Osteoblast (primary cell): ENCODE data around the gene CHAD. TPM values are rescaled to one million over a fixed set of nuclear protein-coding genes. Genes with fewer than 3 reads are reported as not detected.

Source experiments
- DNase-seq: peaks from one replicate; pipeline ENCODE4 v3.0.0; 2011; ENCODE audit warnings: low spot score, mixed read lengths; ENCODE audit not compliant: insufficient read length; ENCODE audit errors: missing footprints
- H2AFZ ChIP-seq: 2 replicates; pipeline ENCODE4 v1.6.0; 2011; ENCODE audit warnings: mild to moderate bottlenecking, low read length
- H3K27ac ChIP-seq: 2 replicates; pipeline ENCODE4 v1.5.1; 2011; ENCODE audit warnings: mild to moderate bottlenecking, low read depth, low read length, moderate library complexity
- H3K27me3 ChIP-seq: 2 replicates; pipeline ENCODE4 v1.6.0; 2012; ENCODE audit warnings: mild to moderate bottlenecking, control low read depth, inconsistent platforms, low read length, moderate library complexity; ENCODE audit not compliant: insufficient read depth
- H3K36me3 ChIP-seq: 2 replicates; pipeline ENCODE4 v1.5.1; 2011; ENCODE audit warnings: mild to moderate bottlenecking, low read length, control low read depth, moderate library complexity; ENCODE audit not compliant: insufficient read depth
- H3K4me1 ChIP-seq: 2 replicates; pipeline ENCODE4 v1.5.1; 2011; ENCODE audit warnings: mild to moderate bottlenecking, low read length, control low read depth, moderate library complexity; ENCODE audit not compliant: insufficient read depth
- H3K4me2 ChIP-seq: 2 replicates; pipeline ENCODE4 v1.6.0; 2011; ENCODE audit warnings: mild to moderate bottlenecking, low read length; ENCODE audit not compliant: insufficient read depth
- H3K4me3 ChIP-seq: fragments of 200-600 bp; sonication (generic); 3 replicates; pipeline ENCODE4 v1.5.1; 2012; ENCODE audit warnings: mild to moderate bottlenecking, low read length, inconsistent platforms; ENCODE audit not compliant: insufficient read depth
- H3K79me2 ChIP-seq: 2 replicates; pipeline ENCODE4 v1.6.0; 2012; ENCODE audit warnings: mild to moderate bottlenecking, low read length, control low read depth, inconsistent platforms; ENCODE audit not compliant: insufficient read depth
- H3K9me3 ChIP-seq: 2 replicates; pipeline ENCODE4 v1.5.1; 2011; ENCODE audit warnings: low read depth, low read length, control low read depth
- H4K20me1 ChIP-seq: 2 replicates; pipeline ENCODE4 v1.6.0; 2012; ENCODE audit warnings: mild to moderate bottlenecking, low read length, control low read depth; ENCODE audit not compliant: insufficient read depth
- CTCF ChIP-seq: IDR thresholded peaks from 2 replicates; pipeline ENCODE4 v1.5.1; 2011; ENCODE audit warnings: mild to moderate bottlenecking, low read depth, low read length, moderate library complexity; ENCODE audit errors: extremely low read depth
- total RNA-seq: library from RNA; depleted of rRNA; stranded (reverse); fragments of >200 nt; gene quantifications from 2 replicates; pipeline ENCODE4 v1.2.3, GENCODE V29; 2012

CHAD gene
- total RNA-seq, 1 donor = not detected

DNA sequence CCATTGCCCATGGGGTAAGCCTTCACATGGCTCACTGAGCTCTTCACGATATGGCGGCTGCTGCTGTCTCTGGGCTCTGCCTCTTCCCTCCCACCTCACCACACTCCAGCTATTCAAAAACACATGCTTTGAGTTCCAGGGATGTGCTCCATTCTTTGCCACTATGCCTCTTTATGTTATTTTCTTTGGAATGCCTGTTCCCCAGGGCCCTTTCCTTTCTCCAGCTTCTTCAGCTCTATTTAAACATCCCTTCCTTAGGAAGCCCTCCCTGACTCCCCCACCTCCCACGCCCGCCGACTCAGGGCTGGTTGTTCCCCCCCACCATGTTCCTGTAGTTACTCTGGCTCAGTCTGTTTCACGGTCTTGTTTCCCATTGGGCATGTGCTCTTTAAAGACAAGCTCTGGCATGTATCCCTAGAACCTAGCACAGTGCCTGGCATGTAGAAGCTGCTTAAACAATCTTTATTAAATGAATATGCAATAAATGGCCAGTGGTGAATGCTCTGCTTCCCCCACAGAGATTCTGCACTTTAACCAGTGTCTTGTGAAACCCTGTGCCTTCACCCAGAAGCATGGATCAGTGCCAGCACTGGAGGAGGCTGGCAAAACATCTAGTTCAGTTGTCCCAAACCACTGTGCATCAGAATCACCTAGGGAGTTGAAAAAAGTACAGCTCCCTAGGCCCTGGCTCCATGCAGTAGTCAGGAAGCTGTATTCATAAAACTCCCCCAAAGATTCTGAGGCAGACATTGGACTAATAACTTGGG lies 46.4 kb upstream of the CHAD start:
- TF ChIP-seq CTCF = no peak
- no peaks in the 10 kb centered on the region for H3K36me3 ChIP-seq
- no peak overlapping the region for H3K27ac ChIP-seq
- no peaks in the 10 kb centered on the region for H3K9me3 ChIP-seq
- H3K79me2 ChIP-seq = no peaks in the 10 kb centered on the region
- peaks cover 24% of the 10 kb centered on the region for H3K4me1 ChIP-seq
- no peak overlapping the region for H3K4me3 ChIP-seq
- no peaks in the 10 kb centered on the region for H3K27me3 ChIP-seq
- peak overlapping the region; percentile 43 for H3K4me2 ChIP-seq
- DNase-seq = peak; percentile 83
- no peaks in the 10 kb centered on the region for H4K20me1 ChIP-seq
- peak overlapping the region; percentile 60 for H2AFZ ChIP-seq

DNA sequence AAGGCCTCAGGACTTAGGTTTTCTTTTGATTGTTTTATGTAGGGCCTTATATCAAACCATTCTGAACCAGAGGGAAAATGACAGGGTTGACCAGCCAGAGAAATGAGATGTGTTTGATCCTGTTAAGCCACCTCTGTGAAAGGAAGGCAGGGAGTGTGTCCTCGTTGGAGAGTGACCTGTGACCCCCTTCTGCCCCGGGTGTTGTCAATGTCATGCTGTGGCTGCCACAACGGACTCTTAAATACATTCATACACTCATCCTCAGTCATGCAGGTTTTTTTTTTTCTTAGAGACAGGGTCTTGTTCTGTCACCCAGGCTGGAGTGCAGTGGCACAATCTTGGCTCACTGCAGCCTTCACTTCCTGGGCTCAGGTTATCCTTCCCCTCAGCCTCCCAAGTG lies 45.7 kb upstream of the CHAD start:
- Histone ChIP-seq H3K9me3 (no peaks in the 10 kb centered on the region), H3K27ac (no peak overlapping the region), H3K79me2 (no peaks in the 10 kb centered on the region), H3K4me2 (no peak overlapping the region), H4K20me1 (no peaks in the 10 kb centered on the region), H3K4me3 (no peak overlapping the region), H2AFZ (peak overlapping the region; percentile 60), H3K36me3 (no peaks in the 10 kb centered on the region), H3K4me1 (peaks cover 24% of the 10 kb centered on the region), H3K27me3 (no peaks in the 10 kb centered on the region)
- no peak for TF ChIP-seq CTCF
- peak; percentile 15 for DNase-seq

DNA sequence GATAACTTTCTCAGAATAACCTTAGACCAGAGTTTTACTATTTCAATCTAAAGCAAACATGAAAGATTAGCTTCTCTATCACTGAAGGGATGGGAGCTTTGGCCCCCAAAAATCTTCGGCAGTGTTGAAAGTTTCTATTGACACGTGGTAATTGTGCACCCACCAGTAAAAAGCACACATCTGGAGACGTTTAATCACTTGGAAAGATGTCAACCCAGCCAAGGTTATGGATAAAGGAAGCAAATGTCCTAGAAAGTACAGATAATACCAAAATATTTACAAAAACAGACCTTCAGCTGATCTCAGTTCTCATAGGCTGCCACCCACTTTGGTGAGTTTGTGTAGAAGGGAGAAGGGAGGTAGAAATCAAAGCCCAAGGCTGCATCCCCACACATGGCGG lies 44.8 kb upstream of the CHAD start:
- Histone ChIP-seq H3K4me1 (peaks cover 31% of the 10 kb centered on the region), H3K36me3 (no peaks in the 10 kb centered on the region), H3K4me3 (no peak overlapping the region), H3K27me3 (no peaks in the 10 kb centered on the region), H4K20me1 (no peaks in the 10 kb centered on the region), H3K9me3 (no peaks in the 10 kb centered on the region), H3K27ac (no peak overlapping the region), H2AFZ (no peak overlapping the region), H3K4me2 (no peak overlapping the region), H3K79me2 (no peaks in the 10 kb centered on the region)
- peak; percentile 35 for DNase-seq
- TF ChIP-seq CTCF = no peak

DNA sequence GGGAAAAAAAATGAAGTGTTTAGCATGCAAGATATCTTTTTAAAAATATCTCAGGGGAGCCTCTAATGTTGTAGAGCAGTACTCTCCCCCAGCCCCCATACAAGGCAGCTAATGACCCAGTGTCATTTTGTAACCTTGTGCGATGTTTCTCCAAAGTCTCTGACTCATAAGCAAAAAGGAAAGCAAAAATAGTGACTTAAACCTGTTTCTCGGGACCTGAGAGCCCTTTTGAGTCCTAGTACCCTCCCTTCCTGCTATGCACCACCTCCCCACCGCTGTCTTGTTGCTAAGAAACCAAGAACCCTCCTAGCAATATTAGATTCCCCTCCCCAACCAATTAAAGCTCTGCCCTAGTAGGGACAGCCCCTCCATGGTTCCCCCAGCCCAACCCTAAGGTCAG lies 42.4 kb upstream of the CHAD start:
- TF ChIP-seq CTCF = no peak
- H4K20me1 ChIP-seq = no peaks in the 10 kb centered on the region
- no peaks in the 10 kb centered on the region for H3K27me3 ChIP-seq
- no peak overlapping the region for H3K27ac ChIP-seq
- peak overlapping the region; percentile 9 for H3K4me3 ChIP-seq
- H3K36me3 ChIP-seq = no peaks in the 10 kb centered on the region
- peak overlapping the region; percentile 49 for H3K4me2 ChIP-seq
- peak; percentile 78 for DNase-seq
- H3K9me3 ChIP-seq = no peaks in the 10 kb centered on the region
- no peaks in the 10 kb centered on the region for H3K79me2 ChIP-seq
- H2AFZ ChIP-seq = no peak overlapping the region
- H3K4me1 ChIP-seq = peaks cover 31% of the 10 kb centered on the region
